ENCODE measurements around the gene DLG5.

DLG5 gene

DNA sequence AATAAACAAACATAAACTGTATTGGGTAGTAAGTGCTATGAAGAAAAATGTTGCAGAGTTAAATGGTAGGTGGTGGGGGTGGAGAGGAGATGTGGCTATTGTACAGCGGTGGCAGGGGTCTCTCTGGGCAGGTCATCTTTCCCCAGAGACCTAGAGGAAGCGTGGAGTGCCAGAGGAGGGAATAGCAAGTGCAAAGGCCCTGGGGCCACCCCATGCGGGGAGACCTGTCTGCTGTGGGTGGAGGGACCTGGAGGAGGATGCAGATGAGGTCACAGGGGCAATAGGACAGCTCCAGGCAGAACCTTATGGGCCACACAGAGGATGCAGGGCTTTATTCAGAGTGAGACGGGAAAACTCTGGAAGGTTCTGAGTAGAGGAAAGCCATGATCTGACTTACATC is 47.5 kb downstream of the DLG5 start:
- peaks cover 13% of the 10 kb centered on the region for H3K4me1 ChIP-seq (ENCODE audit: control insufficient read depth, insufficient read depth, low read length)
- no peak overlapping the region for H3K27ac ChIP-seq (ENCODE audit: low read depth, low read length)

DNA sequence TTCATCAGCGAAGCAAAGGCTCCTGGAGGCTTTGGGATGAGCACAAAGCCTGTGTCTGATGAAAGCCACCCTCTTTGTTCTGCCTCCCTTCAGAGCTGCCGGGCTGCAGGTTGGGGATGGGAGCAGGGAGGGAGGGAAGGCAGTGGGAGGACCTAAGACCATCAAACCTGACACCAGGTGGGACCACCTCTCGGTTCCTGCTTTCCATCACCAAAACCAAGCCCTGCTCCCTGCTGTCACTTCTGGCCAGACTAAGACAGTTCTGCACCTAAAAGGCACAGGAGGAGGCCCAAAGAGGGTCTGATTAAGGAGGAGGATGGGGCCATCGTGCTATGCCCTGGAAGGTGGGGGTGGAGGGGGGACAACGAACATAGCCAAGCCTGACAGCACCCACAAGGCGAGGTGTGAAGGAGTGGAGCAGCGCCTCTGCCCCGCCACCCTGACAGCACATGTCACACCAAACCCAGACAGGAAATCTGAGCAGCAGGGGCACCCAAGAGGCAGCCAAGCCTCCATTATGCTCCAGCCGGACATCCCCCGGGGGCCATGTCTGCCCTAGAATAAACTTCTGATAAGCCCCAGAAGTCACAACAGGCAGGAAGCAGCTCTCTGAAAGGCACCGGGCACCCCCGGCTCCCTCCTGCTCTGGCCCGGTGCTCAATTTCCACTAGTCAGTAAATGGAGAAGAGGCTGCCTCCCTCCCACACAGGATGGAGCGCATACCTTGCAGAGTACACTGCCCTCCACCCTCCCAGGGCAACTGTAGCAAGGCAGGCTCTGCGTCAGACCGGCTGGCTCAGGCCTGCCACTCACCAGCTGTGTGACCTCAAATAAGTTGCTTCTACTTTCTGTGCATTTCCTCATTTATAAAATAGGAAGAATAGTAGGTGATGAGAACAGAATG is 48.9 kb downstream of the DLG5 start:
- Histone ChIP-seq H3K36me3 (ENCODE audit: control insufficient read depth, insufficient read depth, low read length) (no peaks in the 10 kb centered on the region), H3K27me3 (ENCODE audit: control insufficient read depth, insufficient read depth, low read length) (no peaks in the 10 kb centered on the region), H3K4me3 (ENCODE audit: low read length) (no peak overlapping the region), H3K4me1 (ENCODE audit: control insufficient read depth, insufficient read depth, low read length) (peaks cover 17% of the 10 kb centered on the region), H3K9ac (ENCODE audit: low read length) (no peak overlapping the region), H3K27ac (ENCODE audit: low read depth, low read length) (peak overlapping the region; percentile 70)

More for the DNA sequence above, 47.5 kb downstream of the DLG5 start:
- Histone ChIP-seq H3K36me3 (ENCODE audit: control insufficient read depth, insufficient read depth, low read length) (no peaks in the 10 kb centered on the region), H3K9ac (ENCODE audit: low read length) (no peak overlapping the region), H3K27me3 (ENCODE audit: control insufficient read depth, insufficient read depth, low read length) (no peaks in the 10 kb centered on the region), H3K4me3 (ENCODE audit: low read length) (no peak overlapping the region)

DNA sequence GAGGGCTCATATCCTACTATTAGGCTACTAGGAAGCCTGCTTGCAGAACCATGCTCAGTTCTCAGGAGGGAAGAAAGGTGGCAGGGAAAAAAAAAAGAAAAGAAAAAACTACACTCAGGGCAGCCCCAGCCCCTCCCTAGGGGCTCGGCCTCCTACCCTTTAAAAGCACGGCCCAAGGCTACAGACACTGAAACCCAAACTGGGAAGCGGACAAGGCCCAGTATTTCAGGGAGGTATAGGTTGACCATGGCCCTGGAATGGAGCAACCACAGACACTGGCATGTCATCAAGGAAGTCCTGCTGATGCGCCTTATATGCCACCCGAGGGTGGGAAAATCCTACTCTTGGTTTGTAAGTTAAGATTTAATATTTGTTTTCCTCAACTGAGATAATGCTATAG is 50.8 kb downstream of the DLG5 start:
- no peak overlapping the region for H3K4me3 ChIP-seq (ENCODE audit: low read length)
- no peak overlapping the region for H3K9ac ChIP-seq (ENCODE audit: low read length)
- H3K27ac ChIP-seq (ENCODE audit: low read depth, low read length), result no peak overlapping the region
- peaks cover 30% of the 10 kb centered on the region for H3K4me1 ChIP-seq (ENCODE audit: control insufficient read depth, insufficient read depth, low read length)
- no peaks in the 10 kb centered on the region for H3K27me3 ChIP-seq (ENCODE audit: control insufficient read depth, insufficient read depth, low read length)
- H3K36me3 ChIP-seq (ENCODE audit: control insufficient read depth, insufficient read depth, low read length), result no peaks in the 10 kb centered on the region

DNA sequence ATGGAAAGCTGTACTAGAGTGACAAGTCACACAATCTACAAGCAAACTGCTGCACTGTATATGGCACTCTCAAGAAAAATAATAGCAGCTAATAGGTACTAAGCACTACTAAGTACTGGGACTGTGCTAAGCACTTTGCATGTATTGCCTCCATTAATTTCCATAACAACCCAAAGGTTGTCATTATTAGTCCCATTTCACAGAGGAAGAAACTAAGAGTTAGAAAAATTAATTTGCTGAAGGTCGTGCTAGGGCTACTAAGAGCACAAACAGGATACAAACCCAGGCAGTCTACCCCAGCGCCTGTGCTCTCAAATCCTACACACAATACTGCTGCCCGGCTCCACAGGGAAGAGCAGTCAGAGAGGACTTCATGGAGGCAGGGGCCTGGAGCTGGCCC is 51.7 kb downstream of the DLG5 start:
- peak overlapping the region; percentile 85 for H3K27ac ChIP-seq (ENCODE audit: low read depth, low read length)
- H3K4me1 ChIP-seq (ENCODE audit: control insufficient read depth, insufficient read depth, low read length), result peaks cover 34% of the 10 kb centered on the region
- no peaks in the 10 kb centered on the region for H3K36me3 ChIP-seq (ENCODE audit: control insufficient read depth, insufficient read depth, low read length)
- H3K27me3 ChIP-seq (ENCODE audit: control insufficient read depth, insufficient read depth, low read length), result no peaks in the 10 kb centered on the region
- no peak overlapping the region for H3K4me3 ChIP-seq (ENCODE audit: low read length)
- H3K9ac ChIP-seq (ENCODE audit: low read length), result no peak overlapping the region

DNA sequence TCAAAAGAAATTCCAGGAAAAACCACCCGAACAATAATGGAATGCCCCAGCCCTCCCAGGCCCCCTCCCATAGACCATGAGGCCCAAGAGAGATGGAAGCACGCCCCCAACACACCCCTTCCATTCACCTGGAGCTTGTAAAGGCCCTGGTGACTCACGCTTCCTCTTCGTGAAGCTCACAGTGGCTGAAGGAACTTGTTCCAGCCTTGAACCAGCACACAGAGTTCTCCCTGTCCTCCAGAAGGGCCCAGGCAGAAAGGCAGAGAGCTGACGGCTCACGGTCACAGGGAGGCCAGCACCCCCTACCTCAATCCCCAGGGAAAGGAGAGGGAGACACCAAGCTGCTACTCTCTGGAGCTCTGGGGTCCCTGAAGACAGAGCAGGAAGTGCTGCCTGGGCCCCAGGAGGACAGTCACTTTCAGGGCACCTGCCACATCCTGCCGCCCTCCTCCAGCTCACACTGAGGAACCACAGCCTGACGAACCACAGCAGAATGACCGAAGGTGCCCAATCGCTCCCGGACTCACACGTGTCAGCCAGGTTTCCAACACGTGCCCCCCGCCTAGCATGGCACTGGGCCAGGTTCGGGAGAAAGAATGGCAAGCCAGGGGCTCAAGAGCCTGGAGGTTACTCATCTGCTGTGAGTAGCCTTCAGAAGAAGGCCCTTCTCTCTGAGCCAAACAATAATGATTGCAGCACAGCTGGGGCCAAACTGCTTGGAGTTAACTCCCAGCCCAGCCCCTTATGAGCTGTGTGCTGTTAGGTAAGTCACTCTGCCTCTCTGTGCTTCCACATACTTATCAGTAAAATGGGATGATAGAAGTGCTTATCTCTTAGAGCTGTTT is 52.8 kb downstream of the DLG5 start:
- peak overlapping the region; percentile 85 for H3K27ac ChIP-seq (ENCODE audit: low read depth, low read length)
- no peaks in the 10 kb centered on the region for H3K36me3 ChIP-seq (ENCODE audit: control insufficient read depth, insufficient read depth, low read length)
- peaks cover 33% of the 10 kb centered on the region for H3K4me1 ChIP-seq (ENCODE audit: control insufficient read depth, insufficient read depth, low read length)
- H3K9ac ChIP-seq (ENCODE audit: low read length), result no peak overlapping the region
- H3K4me3 ChIP-seq (ENCODE audit: low read length), result no peak overlapping the region
- H3K27me3 ChIP-seq (ENCODE audit: control insufficient read depth, insufficient read depth, low read length), result no peaks in the 10 kb centered on the region

DNA sequence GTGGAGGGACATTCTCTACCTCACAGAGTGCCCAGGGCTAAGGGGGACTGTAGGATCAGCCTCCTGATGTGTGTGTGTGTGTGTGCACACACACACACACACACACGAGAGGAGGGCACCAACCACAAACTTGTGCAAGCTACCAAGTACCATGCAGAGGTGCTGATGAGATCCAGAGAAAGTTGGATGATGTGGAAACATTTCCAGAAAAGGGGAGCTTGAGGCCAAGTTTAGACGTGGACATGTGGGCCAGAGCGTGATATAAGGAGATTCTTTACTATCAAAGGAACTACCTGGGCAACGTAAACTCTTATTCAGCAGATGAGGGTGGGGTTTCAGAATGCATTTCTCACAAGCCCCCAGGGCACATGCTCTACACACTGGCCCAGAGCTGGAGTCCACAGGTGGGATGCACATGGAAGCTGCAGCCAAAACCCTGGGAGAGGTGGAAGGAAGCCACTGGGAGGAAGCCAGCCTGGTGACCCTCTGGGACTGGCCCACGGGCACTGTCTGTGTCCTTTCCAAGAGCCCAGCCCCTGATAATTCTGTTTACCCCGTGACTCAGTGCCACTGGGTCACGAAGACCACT is 53.5 kb downstream of the DLG5 start:
- peak overlapping the region; percentile 85 for H3K27ac ChIP-seq (ENCODE audit: low read depth, low read length)
- H3K9ac ChIP-seq (ENCODE audit: low read length), result no peak overlapping the region
- H3K36me3 ChIP-seq (ENCODE audit: control insufficient read depth, insufficient read depth, low read length), result no peaks in the 10 kb centered on the region
- H3K4me1 ChIP-seq (ENCODE audit: control insufficient read depth, insufficient read depth, low read length), result peaks cover 26% of the 10 kb centered on the region
- H3K27me3 ChIP-seq (ENCODE audit: control insufficient read depth, insufficient read depth, low read length), result no peaks in the 10 kb centered on the region
- H3K4me3 ChIP-seq (ENCODE audit: low read length), result no peak overlapping the region

DNA sequence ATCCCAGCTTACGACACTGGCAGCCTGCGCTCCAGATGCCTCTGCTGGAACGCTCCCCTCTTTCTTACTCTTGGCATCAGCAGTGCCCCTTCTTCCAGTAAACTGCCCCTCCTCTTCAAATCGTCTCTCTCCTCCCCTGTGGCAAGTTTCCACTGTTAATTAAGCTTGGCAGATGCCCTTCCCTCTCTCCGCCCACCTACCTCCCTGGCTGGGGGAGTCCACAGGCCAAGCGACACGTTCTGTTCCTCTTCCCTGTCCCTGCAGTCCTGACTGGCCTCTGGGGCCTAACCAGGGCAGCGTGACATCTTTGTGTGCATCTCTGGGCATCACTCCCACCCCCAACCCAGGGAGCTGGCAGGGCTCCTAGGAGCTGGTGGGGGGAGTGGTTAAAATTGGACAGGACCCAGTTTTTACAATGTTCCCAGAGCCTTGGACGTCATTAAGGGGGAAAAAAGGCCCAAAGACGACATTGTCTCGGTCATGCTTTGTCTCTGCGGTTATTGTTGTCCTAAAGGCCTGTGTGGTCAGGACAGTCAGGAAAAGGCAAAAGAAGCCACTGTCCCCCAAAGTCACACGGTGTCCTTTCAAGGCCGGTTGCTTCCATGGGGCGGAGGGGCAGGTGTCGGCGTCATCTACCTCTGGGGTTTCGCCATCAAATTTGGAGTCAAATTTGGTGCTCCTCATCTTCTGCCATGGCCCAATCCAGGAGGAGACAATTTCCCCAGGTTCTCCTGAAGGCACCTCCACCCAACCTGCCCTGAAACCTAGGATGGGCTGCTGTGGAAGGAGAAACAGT is 54.2 kb downstream of the DLG5 start:
- Histone ChIP-seq H3K9ac (ENCODE audit: low read length) (no peak overlapping the region), H3K27ac (ENCODE audit: low read depth, low read length) (peak overlapping the region; percentile 85), H3K4me1 (ENCODE audit: control insufficient read depth, insufficient read depth, low read length) (peaks cover 23% of the 10 kb centered on the region), H3K36me3 (ENCODE audit: control insufficient read depth, insufficient read depth, low read length) (no peaks in the 10 kb centered on the region), H3K4me3 (ENCODE audit: low read length) (no peak overlapping the region), H3K27me3 (ENCODE audit: control insufficient read depth, insufficient read depth, low read length) (no peaks in the 10 kb centered on the region)

DNA sequence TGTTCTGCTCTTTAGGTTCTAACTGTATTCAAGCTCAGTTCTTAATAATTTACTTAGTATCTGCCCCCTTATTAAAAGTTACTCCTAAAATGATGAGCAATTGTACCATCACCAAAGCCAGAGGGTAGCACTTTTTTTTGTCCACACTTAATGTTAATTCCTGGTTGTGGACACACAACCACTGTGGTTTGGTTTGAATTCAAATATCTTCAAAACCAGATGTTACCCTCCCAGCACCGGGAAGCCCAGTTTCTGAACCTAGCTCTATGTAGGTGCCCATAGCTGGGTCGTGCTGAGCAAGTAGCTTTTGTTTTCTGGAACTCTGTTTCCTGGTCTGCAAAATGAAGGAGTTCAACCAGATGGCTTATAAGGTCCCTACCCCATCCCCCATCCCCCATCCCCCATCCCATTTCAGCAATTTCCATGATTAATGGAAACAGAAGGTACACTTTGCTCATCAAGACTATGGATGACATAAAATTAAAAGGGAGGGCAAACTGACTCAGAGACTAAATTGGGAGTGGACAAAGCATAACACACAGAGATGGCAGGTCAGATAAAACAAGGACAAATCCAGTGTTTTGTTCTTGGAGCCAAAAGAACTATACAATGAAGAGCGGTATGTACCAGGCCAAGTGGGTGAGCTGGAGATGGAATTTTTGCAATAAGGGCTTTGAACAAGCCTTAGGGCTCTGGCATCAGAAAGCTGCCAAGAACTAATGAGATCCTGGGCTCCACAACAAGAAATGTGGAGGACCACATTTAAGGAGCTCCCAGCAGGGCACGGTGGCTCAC is 56.7 kb downstream of the DLG5 start:
- Histone ChIP-seq H3K9ac (ENCODE audit: low read length) (no peak overlapping the region), H3K27me3 (ENCODE audit: control insufficient read depth, insufficient read depth, low read length) (no peaks in the 10 kb centered on the region), H3K4me3 (ENCODE audit: low read length) (no peak overlapping the region), H3K36me3 (ENCODE audit: control insufficient read depth, insufficient read depth, low read length) (no peaks in the 10 kb centered on the region), H3K4me1 (ENCODE audit: control insufficient read depth, insufficient read depth, low read length) (peaks cover 28% of the 10 kb centered on the region), H3K27ac (ENCODE audit: low read depth, low read length) (peak overlapping the region; percentile 85)

DNA sequence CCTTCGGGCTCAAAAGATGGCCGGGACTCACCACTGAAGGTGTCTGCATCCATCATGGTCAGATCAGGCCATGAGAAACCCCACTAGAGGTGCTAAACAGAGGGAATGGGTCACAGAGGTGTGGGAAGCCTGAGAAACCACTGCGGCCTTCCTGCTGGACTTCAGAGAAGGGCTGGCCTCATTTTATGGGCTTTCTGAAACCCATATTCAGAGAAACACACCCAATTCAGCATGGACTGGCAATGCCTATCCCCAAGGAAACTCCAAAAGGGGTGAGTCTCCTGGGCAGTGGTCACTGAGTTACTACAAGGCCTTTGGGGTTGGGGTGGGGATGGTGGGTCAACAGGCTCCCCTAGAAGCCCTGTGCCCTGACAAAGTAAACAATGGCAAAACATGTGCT is 58.0 kb downstream of the DLG5 start:
- Histone ChIP-seq H3K4me3 (ENCODE audit: low read length) (no peak overlapping the region), H3K4me1 (ENCODE audit: control insufficient read depth, insufficient read depth, low read length) (peaks cover 24% of the 10 kb centered on the region), H3K27ac (ENCODE audit: low read depth, low read length) (no peak overlapping the region)

DNA sequence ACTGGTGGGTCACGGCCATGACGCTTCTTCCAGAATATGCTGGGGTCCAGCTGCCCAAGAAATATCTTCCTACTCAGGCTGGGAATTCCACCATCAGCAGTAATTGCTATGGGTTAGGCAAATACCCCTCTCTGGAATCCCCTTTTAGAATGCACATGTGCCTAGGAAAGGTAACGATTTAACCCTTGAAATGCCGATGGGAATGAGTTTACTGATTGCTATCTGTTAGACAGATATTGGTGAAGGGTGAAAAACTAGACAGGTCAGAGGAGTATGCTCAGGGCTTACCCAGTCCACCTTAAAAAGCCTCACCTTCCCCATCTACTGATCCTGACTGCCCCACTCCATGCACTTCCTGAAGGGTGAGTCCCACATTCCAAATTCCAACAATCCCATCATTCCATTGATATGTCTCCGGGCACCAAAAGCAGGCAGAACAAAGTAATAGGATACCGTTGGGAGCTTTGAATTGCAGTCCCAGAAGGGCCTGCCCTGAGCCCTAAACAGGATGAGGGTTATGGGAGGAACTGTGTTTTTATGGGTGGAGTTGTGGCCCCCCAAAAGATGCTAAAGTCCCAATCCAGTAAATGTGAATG is 59.3 kb downstream of the DLG5 start:
- Histone ChIP-seq H3K27me3 (ENCODE audit: control insufficient read depth, insufficient read depth, low read length) (no peaks in the 10 kb centered on the region), H3K9ac (ENCODE audit: low read length) (no peak overlapping the region), H3K4me3 (ENCODE audit: low read length) (no peak overlapping the region), H3K4me1 (ENCODE audit: control insufficient read depth, insufficient read depth, low read length) (peaks cover 18% of the 10 kb centered on the region), H3K27ac (ENCODE audit: low read depth, low read length) (no peak overlapping the region), H3K36me3 (ENCODE audit: control insufficient read depth, insufficient read depth, low read length) (no peaks in the 10 kb centered on the region)

More for the DNA sequence above, 58.0 kb downstream of the DLG5 start:
- no peak overlapping the region for H3K9ac ChIP-seq (ENCODE audit: low read length)
- H3K36me3 ChIP-seq (ENCODE audit: control insufficient read depth, insufficient read depth, low read length), result no peaks in the 10 kb centered on the region
- H3K27me3 ChIP-seq (ENCODE audit: control insufficient read depth, insufficient read depth, low read length), result no peaks in the 10 kb centered on the region

DNA sequence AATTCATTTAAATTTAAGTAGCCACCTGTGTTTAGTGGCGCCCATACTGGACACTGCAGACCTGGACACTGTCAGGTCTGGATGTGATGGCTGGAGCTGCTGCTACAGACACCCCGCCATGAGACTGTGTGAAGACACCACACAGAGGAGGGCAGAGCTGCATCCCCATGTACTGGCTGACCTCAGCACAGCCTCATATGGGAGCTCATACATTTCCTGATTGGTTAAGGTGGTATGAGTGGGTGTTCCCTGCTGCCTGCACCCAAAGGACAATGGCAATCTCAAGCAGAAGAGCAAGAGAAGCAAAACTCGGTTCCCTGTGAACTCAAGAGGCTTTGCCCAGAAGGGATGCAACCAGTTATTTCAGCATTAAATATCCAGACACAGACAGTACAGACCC is 60.0 kb downstream of the DLG5 start:
- peaks cover 15% of the 10 kb centered on the region for H3K4me1 ChIP-seq (ENCODE audit: control insufficient read depth, insufficient read depth, low read length)

More for the DNA sequence above, 60.0 kb downstream of the DLG5 start:
- H3K9ac ChIP-seq (ENCODE audit: low read length), result no peak overlapping the region
- H3K27me3 ChIP-seq (ENCODE audit: control insufficient read depth, insufficient read depth, low read length), result no peaks in the 10 kb centered on the region
- no peaks in the 10 kb centered on the region for H3K36me3 ChIP-seq (ENCODE audit: control insufficient read depth, insufficient read depth, low read length)
- no peak overlapping the region for H3K4me3 ChIP-seq (ENCODE audit: low read length)
- H3K27ac ChIP-seq (ENCODE audit: low read depth, low read length), result no peak overlapping the region

Measured in rectal smooth muscle tissue (tissue), 1 donor.